Upper lobe of left lung (tissue), 6 donors: ENCODE data around the gene CHST8. TPM values are rescaled to one million over a fixed set of nuclear protein-coding genes. Genes with fewer than 3 reads are reported as not detected.
A peak's percentile ranks its signal among the peaks of the same experiment; 100 is the strongest.

ENCODE experiments used
- ATAC-seq, 2 donors: fragments of 200-7000 bp; cut with Tn5 transposase; one replicate each; pipeline ENCODE4 v1.9.1; 2022; ENCODE audit warnings: mild to moderate bottlenecking in 2 of 2, moderate library complexity in 2 of 2; ENCODE audit not compliant: low FRiP score in 2 of 2
- DNase-seq, 2 donors: peaks; one replicate each; pipeline ENCODE4 v3.0.0-alpha.2; 2019 to 2020
- H3K27ac ChIP-seq, 4 donors: fragments of 200-600 bp; sonication (generic); one replicate each; pipeline ENCODE4 v1.5.1; 2016 to 2019
- H3K27me3 ChIP-seq, 4 donors: fragments of 200-600 bp; sonication (generic); one replicate each; pipeline ENCODE4 v1.5.1; 2017 to 2019
- H3K36me3 ChIP-seq, 4 donors: fragments of 200-600 bp; sonication (generic); one replicate each; pipeline ENCODE4 v1.5.1; 2016 to 2019
- H3K4me1 ChIP-seq, 4 donors: fragments of 200-600 bp; sonication (generic); one replicate each; pipeline ENCODE4 v1.5.1; 2018 to 2019
- H3K4me3 ChIP-seq, 4 donors: fragments of 200-600 bp; sonication (generic); one replicate each; pipeline ENCODE4 v1.5.1; 2017 to 2019; ENCODE audit warnings: mild to moderate bottlenecking in 2 of 4, moderate library complexity in 1 of 4
- H3K9me3 ChIP-seq, 4 donors: fragments of 200-600 bp; sonication (generic); one replicate each; pipeline ENCODE4 v1.5.1; 2018 to 2019
- EP300 ChIP-seq, 4 donors: sonication (generic); formaldehyde crosslinking; IDR thresholded peaks; one replicate each; pipeline ENCODE4 v1.5.1; 2017; ENCODE audit warnings: antibody characterized with exemption in 4 of 4, control low read depth in 2 of 4
- POLR2A ChIP-seq, 4 donors: fragments of 450-650 bp; IDR thresholded peaks; one replicate each; pipeline ENCODE4 v1.5.1; 2016 to 2017; ENCODE audit warnings: antibody characterized with exemption in 4 of 4, mild to moderate bottlenecking in 2 of 4
- POLR2AphosphoS5 ChIP-seq, 2 donors: sonication (generic); formaldehyde crosslinking; IDR thresholded peaks; one replicate each; pipeline ENCODE4 v1.5.1; 2017; ENCODE audit warnings: antibody characterized with exemption in 2 of 2
- WGBS, 2 donors: methylation state at CpG; one replicate each; pipeline ENCODE4 v1.1.5; 2017 to 2018; 5-methylcytosine and 5-hydroxymethylcytosine counted together
- total RNA-seq, 6 donors: library from RNA; depleted of rRNA in 4 of 6; stranded (reverse); fragments of >200 nt in 4 of 6; gene quantifications; one replicate each; pipeline versions ENCODE4 v1.1.0 to v1.2.1, GENCODE V29; 2016 to 2021
- TF ChIP-seq, protein P1 (sequence below), 6 experiments: fragments of 450-650 bp in 4 of 6; fragments of 200-600 bp in 2 of 6; sonication (generic) in 2 of 6; IDR thresholded peaks; one replicate each; pipeline ENCODE4 v1.5.1; 2016 to 2019; ENCODE audit warnings: antibody characterized with exemption in 6 of 6
- donor health status: DM: no; HTN: no; CAD: no; lungs with moderate emphysema.
- donor health status: DM: no; HTN: yes; CAD: no; lungs with severe emphysema.

CHST8 gene
- total RNA-seq, 6 donors from 2014 or later = 0.46 to 3.1 (median 0.72) TPM; not detected in 2

DNA sequence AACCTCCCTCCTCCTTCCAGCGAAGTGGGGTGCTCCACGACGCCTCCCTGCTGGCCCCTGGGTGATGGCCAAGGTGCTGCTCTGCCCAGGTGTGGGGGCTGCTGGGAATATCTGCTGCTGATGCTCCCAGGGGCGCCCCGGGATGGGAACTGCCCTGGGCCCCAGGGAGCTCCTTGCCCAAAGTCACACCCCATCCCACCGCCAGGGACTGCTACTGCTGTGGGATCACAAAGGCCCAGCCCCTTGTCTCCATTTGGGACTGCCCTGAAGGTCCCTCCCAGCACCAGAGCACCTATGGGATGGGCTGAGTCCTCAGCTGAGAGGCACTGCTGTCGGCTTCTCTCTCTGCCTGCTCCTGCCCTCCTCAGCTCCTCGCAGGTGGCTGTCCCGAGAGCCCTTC lies 19.0 kb downstream of the CHST8 start:
- no peaks in the 10 kb centered on the region for H3K4me1 ChIP-seq
- no peaks in the 10 kb centered on the region for H3K27me3 ChIP-seq
- TF ChIP-seq POLR2A (IDR thresholded peaks at IDR 0.05) = no peak
- no peak for TF ChIP-seq POLR2AphosphoS5 (IDR thresholded peaks at IDR 0.05)
- TF ChIP-seq, protein P1, sequence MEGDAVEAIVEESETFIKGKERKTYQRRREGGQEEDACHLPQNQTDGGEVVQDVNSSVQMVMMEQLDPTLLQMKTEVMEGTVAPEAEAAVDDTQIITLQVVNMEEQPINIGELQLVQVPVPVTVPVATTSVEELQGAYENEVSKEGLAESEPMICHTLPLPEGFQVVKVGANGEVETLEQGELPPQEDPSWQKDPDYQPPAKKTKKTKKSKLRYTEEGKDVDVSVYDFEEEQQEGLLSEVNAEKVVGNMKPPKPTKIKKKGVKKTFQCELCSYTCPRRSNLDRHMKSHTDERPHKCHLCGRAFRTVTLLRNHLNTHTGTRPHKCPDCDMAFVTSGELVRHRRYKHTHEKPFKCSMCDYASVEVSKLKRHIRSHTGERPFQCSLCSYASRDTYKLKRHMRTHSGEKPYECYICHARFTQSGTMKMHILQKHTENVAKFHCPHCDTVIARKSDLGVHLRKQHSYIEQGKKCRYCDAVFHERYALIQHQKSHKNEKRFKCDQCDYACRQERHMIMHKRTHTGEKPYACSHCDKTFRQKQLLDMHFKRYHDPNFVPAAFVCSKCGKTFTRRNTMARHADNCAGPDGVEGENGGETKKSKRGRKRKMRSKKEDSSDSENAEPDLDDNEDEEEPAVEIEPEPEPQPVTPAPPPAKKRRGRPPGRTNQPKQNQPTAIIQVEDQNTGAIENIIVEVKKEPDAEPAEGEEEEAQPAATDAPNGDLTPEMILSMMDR (IDR thresholded peaks at IDR 0.05) = no peak
- no peak for TF ChIP-seq EP300 (IDR thresholded peaks at IDR 0.05)
- WGBS, 2 donors = 52 to 66% methylated on average over 3 to 9 of the region's 9 CpGs
- no peaks in the 10 kb centered on the region for H3K36me3 ChIP-seq
- H3K27ac ChIP-seq = no peak overlapping the region
- no peak overlapping the region for H3K4me3 ChIP-seq
- ATAC-seq = no peak
- no peaks in the 10 kb centered on the region for H3K9me3 ChIP-seq
- peak in 1 of 2 donors; percentile 48 for DNase-seq

- H3K27me3 ChIP-seq = no peaks in the 10 kb centered on the region
- no peaks in the 10 kb centered on the region for H3K9me3 ChIP-seq
- no peaks in the 10 kb centered on the region for H3K36me3 ChIP-seq
- TF ChIP-seq POLR2A (IDR thresholded peaks at IDR 0.05) (no peak), POLR2AphosphoS5 (IDR thresholded peaks at IDR 0.05) (no peak), EP300 (IDR thresholded peaks at IDR 0.05) (no peak)
- TF ChIP-seq, protein P1 (IDR thresholded peaks at IDR 0.05) = no peak
- no peak overlapping the region for H3K27ac ChIP-seq
- no peaks in the 10 kb centered on the region for H3K4me1 ChIP-seq
- 78 to 93% methylated on average over 4 to 5 of the region's 5 CpGs for WGBS, 2 donors
- H3K4me3 ChIP-seq = no peak overlapping the region
- ATAC-seq (no peak), DNase-seq (no peak)
These were observed 19.5 kb downstream of the CHST8 start for GRCh38 chr19:33641261-33641660.

GRCh38 chr19:33641956-33642498 lies 20.3 kb downstream of the CHST8 start:
- no peaks in the 10 kb centered on the region for H3K9me3 ChIP-seq
- H3K27me3 ChIP-seq = no peaks in the 10 kb centered on the region
- no peak overlapping the region for H3K27ac ChIP-seq
- no peaks in the 10 kb centered on the region for H3K36me3 ChIP-seq
- no peak for TF ChIP-seq POLR2AphosphoS5 (IDR thresholded peaks at IDR 0.05)
- TF ChIP-seq, protein P1 (IDR thresholded peaks at IDR 0.05) = no peak
- no peak for TF ChIP-seq EP300 (IDR thresholded peaks at IDR 0.05)
- TF ChIP-seq POLR2A (IDR thresholded peaks at IDR 0.05) = no peak
- ATAC-seq = no peak
- no peak for DNase-seq
- 74 to 94% methylated on average over 7 of the region's 7 CpGs for WGBS, 2 donors
- H3K4me1 ChIP-seq = no peaks in the 10 kb centered on the region
- H3K4me3 ChIP-seq = no peak overlapping the region

GRCh38 chr19:33644284-33644836 lies 22.6 kb downstream of the CHST8 start:
- no peaks in the 10 kb centered on the region for H3K27me3 ChIP-seq
- 84 to 92% methylated on average over 9 of the region's 9 CpGs for WGBS, 2 donors
- no peaks in the 10 kb centered on the region for H3K36me3 ChIP-seq
- no peaks in the 10 kb centered on the region for H3K9me3 ChIP-seq
- ATAC-seq = no peak
- H3K4me3 ChIP-seq = no peak overlapping the region
- TF ChIP-seq POLR2AphosphoS5 (IDR thresholded peaks at IDR 0.05) (no peak), POLR2A (IDR thresholded peaks at IDR 0.05) (no peak), EP300 (IDR thresholded peaks at IDR 0.05) (no peak)
- TF ChIP-seq, protein P1 (IDR thresholded peaks at IDR 0.05) = no peak
- no peaks in the 10 kb centered on the region for H3K4me1 ChIP-seq
- DNase-seq = no peak
- no peak overlapping the region for H3K27ac ChIP-seq

DNA sequence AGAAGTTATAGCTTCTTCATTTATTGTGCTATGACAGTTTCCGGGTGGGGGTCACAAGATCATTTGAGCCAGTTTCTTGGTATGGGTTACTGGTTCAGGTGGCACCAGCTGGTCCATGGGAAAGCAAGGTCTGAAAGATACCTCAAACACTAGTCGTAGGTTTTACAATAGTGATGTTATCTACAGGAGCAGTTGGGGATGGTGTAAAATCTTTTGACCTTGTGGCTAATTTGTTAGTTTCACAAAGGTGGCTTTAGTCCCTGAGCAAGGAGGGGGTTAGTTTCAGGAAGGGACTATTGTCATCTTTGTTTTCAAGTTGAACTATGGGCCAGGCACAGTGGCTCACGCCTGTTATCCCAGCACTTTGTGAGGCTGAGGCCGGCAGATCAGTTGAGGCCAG lies 24.6 kb downstream of the CHST8 start:
- ATAC-seq = no peak

More for the DNA sequence above, 24.6 kb downstream of the CHST8 start:
- H3K27ac ChIP-seq = no peak overlapping the region
- WGBS, 2 donors = 77 to 85% methylated on average over 3 to 4 of the region's 4 CpGs
- H3K4me1 ChIP-seq = no peaks in the 10 kb centered on the region
- TF ChIP-seq EP300 (IDR thresholded peaks at IDR 0.05) (no peak), POLR2AphosphoS5 (IDR thresholded peaks at IDR 0.05) (no peak), POLR2A (IDR thresholded peaks at IDR 0.05) (no peak)
- TF ChIP-seq, protein P1 (IDR thresholded peaks at IDR 0.05) = no peak
- DNase-seq = no peak
- H3K4me3 ChIP-seq = no peak overlapping the region
- no peaks in the 10 kb centered on the region for H3K27me3 ChIP-seq
- no peaks in the 10 kb centered on the region for H3K36me3 ChIP-seq
- H3K9me3 ChIP-seq = no peaks in the 10 kb centered on the region
